Vagina (tissue), 2 donors: ENCODE results near the gene CCDC185.

Experiments used
- POLR2A ChIP-seq, 2 donors: fragments of 450-650 bp; IDR thresholded peaks; one replicate each; pipeline ENCODE4 v1.6.1; 2017; ENCODE audit warnings: antibody characterized with exemption in 2 of 2, mild to moderate bottlenecking in 2 of 2, moderate library complexity in 2 of 2
- TF ChIP-seq, protein P1 (sequence below), 3 experiments: fragments of 450-650 bp in 2 of 3; fragments of 200-600 bp in 1 of 3; sonication (generic) in 1 of 3; IDR thresholded peaks; one replicate each; pipeline ENCODE4 v1.5.1; 2017 to 2019; ENCODE audit warnings: antibody characterized with exemption in 3 of 3, mild to moderate bottlenecking in 2 of 3, moderate library complexity in 2 of 3

- TF ChIP-seq, protein P1, sequence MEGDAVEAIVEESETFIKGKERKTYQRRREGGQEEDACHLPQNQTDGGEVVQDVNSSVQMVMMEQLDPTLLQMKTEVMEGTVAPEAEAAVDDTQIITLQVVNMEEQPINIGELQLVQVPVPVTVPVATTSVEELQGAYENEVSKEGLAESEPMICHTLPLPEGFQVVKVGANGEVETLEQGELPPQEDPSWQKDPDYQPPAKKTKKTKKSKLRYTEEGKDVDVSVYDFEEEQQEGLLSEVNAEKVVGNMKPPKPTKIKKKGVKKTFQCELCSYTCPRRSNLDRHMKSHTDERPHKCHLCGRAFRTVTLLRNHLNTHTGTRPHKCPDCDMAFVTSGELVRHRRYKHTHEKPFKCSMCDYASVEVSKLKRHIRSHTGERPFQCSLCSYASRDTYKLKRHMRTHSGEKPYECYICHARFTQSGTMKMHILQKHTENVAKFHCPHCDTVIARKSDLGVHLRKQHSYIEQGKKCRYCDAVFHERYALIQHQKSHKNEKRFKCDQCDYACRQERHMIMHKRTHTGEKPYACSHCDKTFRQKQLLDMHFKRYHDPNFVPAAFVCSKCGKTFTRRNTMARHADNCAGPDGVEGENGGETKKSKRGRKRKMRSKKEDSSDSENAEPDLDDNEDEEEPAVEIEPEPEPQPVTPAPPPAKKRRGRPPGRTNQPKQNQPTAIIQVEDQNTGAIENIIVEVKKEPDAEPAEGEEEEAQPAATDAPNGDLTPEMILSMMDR (IDR thresholded peaks at IDR 0.05) = no peak
- TF ChIP-seq POLR2A (IDR thresholded peaks at IDR 0.05) = no peak
Measured at GRCh38 chr1:223363057-223363855, 30.0 kb upstream of the CCDC185 start.
